ENCODE results near the gene OR6S1. TPM values are rescaled to one million over a fixed set of nuclear protein-coding genes. Genes with fewer than 3 reads are reported as not detected.

The OR6S1 gene
- total RNA-seq: not detected in 2 replicates

- H3K4me3 ChIP-seq (ENCODE audit: low read depth, low read length): no peak within 1 kb of the TSS
- peaks cover 3% of the 10 kb centered on the region for H3K27me3 ChIP-seq (ENCODE audit: control insufficient read depth, insufficient read depth, low read length)
- H3K36me3 ChIP-seq (ENCODE audit: control insufficient read depth, insufficient read depth, low read length): no peaks in the 10 kb centered on the region
- no peak for DNase-seq (ENCODE audit: low read depth)
- TF ChIP-seq CTCF (IDR thresholded peaks at IDR 0.05; ENCODE audit: insufficient read depth, low read length, poor library complexity, severe bottlenecking): no peak
These were observed at the start of gene OR6S1 for GRCh38 chr14:20641591-20641990. OR6S1 (minus strand) TSS chr14:20641691; CDS start chr14:20641691, 0 bp downstream.

- H3K27me3 ChIP-seq (ENCODE audit: control insufficient read depth, insufficient read depth, low read length): no peaks in the 10 kb centered on the region
- no peak for DNase-seq (ENCODE audit: low read depth)
- no peak overlapping the region for H3K4me3 ChIP-seq (ENCODE audit: low read depth, low read length)
- peak; percentile 76 for TF ChIP-seq CTCF (IDR thresholded peaks at IDR 0.05; ENCODE audit: insufficient read depth, low read length, poor library complexity, severe bottlenecking)
- H3K36me3 ChIP-seq (ENCODE audit: control insufficient read depth, insufficient read depth, low read length): no peaks in the 10 kb centered on the region
These were observed 49.6 kb upstream of the OR6S1 start for GRCh38 chr14:20690848-20691640.

GRCh38 chr14:20688167-20688839 is 46.8 kb upstream of the OR6S1 start, which contains the start of gene ANG:
ANG (plus strand) TSS chr14:20688764; CDS start chr14:20693565, 4,801 bp downstream.
- H3K27me3 ChIP-seq (ENCODE audit: control insufficient read depth, insufficient read depth, low read length): no peaks in the 10 kb centered on the region
- no peaks in the 10 kb centered on the region for H3K36me3 ChIP-seq (ENCODE audit: control insufficient read depth, insufficient read depth, low read length)
- H3K4me3 ChIP-seq (ENCODE audit: low read depth, low read length): no peak within 1 kb of the TSS
- TF ChIP-seq CTCF (IDR thresholded peaks at IDR 0.05; ENCODE audit: insufficient read depth, low read length, poor library complexity, severe bottlenecking): no peak
- no peak for DNase-seq (ENCODE audit: low read depth)

GRCh38 chr14:20687362-20688166 is 46.1 kb upstream of the OR6S1 start:
- DNase-seq (ENCODE audit: low read depth): no peak
- H3K27me3 ChIP-seq (ENCODE audit: control insufficient read depth, insufficient read depth, low read length): no peaks in the 10 kb centered on the region
- TF ChIP-seq CTCF (IDR thresholded peaks at IDR 0.05; ENCODE audit: insufficient read depth, low read length, poor library complexity, severe bottlenecking): no peak
- H3K36me3 ChIP-seq (ENCODE audit: control insufficient read depth, insufficient read depth, low read length): no peaks in the 10 kb centered on the region
- H3K4me3 ChIP-seq (ENCODE audit: low read depth, low read length): no peak overlapping the region

- no peak for DNase-seq (ENCODE audit: low read depth)
- Histone ChIP-seq H3K27me3 (ENCODE audit: control insufficient read depth, insufficient read depth, low read length) (no peaks in the 10 kb centered on the region), H3K4me3 (ENCODE audit: low read depth, low read length) (no peak overlapping the region), H3K36me3 (ENCODE audit: control insufficient read depth, insufficient read depth, low read length) (no peaks in the 10 kb centered on the region)
- no peak for TF ChIP-seq CTCF (IDR thresholded peaks at IDR 0.05; ENCODE audit: insufficient read depth, low read length, poor library complexity, severe bottlenecking)
These were observed 45.1 kb upstream of the OR6S1 start for GRCh38 chr14:20686386-20687143.

Measured in kidney epithelial cell (primary cell).